ENCODE measurements around the gene C16orf96. TPM values are rescaled to one million over a fixed set of nuclear protein-coding genes. Genes with fewer than 3 reads are reported as not detected.

Gene C16orf96
- total and polyA plus RNA-seq, 2 of the 13 experiments (the other 11 are each of a cell fraction or from before 2014, with no cell fraction given), result 0.03 TPM; not detected in 1

DNA sequence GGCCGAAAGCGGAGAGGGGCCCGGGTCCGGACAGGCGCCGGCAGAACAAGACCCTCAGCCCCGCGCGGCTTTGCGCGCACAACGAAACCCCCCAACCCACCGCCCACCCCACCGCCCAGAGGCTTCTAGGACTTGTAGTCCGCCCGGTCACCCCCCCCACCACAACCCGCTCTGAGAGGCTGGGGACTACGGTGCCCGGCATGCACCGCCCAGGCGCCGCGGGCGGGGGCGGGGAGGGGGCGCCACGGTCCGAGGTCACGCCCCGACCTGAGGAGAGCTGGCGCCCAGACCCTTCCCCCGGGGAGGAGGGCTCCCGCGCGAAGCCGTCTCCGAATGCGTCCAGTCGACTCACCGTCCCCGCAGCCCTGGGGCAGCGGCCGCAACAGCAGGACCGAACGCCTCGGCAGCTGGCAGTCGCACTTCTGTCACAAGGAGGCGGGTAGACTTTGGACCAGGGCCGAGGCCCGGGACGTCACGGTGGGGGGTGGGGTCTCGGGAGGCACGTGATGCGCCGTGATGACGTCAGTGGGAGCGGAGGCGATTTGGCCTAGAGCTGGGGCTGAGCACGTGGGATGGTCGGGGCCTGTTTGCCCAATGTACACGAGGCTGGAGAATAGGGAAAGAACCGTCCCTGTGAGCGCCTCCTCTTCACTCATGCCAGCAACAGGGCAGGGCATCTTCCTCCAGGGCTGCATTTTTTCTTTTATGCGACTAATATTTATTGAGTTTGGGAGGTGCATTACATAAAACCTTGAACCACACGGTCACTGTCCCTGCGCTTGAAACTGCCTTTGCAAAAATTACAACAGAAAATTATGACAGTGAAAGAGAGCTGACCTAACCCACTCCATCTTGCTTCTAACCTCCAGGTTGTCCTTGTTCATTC lies 17.5 kb upstream of the C16orf96 start, which contains the start of gene CDIP1 (continued):
- TF ChIP-seq, protein P1, sequence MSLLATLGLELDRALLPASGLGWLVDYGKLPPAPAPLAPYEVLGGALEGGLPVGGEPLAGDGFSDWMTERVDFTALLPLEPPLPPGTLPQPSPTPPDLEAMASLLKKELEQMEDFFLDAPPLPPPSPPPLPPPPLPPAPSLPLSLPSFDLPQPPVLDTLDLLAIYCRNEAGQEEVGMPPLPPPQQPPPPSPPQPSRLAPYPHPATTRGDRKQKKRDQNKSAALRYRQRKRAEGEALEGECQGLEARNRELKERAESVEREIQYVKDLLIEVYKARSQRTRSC (CRISPR knock-in tag; IDR thresholded peaks at IDR 0.05; ENCODE audit: low read depth), result peak; percentile 98
- TF ChIP-seq RBM39 (IDR thresholded peaks at IDR 0.05; ENCODE audit: low read depth, low read length, poor library complexity, severe bottlenecking) (peak; percentile 77), ZNF441 (CRISPR knock-in tag; IDR thresholded peaks at IDR 0.05; ENCODE audit: borderline replicate concordance) (peak; percentile 98), NR2C2 (CRISPR knock-in tag; IDR thresholded peaks at IDR 0.05; ENCODE audit: borderline replicate concordance) (peak; percentile 91), XBP1 (CRISPR knock-in tag; IDR thresholded peaks at IDR 0.05) (peak; percentile 84; the same call in 1 of the 2 replicates), PRPF4 (IDR thresholded peaks at IDR 0.05; ENCODE audit: low read depth, low read length, poor library complexity, severe bottlenecking) (no peak), ZNF557 (CRISPR knock-in tag; IDR thresholded peaks at IDR 0.05) (peak; percentile 99), ZSCAN12 (CRISPR knock-in tag; IDR thresholded peaks at IDR 0.05) (peak; percentile 94; the same call in 1 of the 2 replicates), ZSCAN29 (CRISPR knock-in tag; conservative IDR thresholded peaks at IDR 0.05) (peak; percentile 87; the same call in 1 of the 2 replicates), ARNT (IDR thresholded peaks at IDR 0.05) (no peak), ZNF878 (CRISPR knock-in tag; IDR thresholded peaks at IDR 0.05) (peak; percentile 100), ZNF570 (CRISPR knock-in tag; IDR thresholded peaks at IDR 0.05; ENCODE audit: borderline replicate concordance) (peak; percentile 64; the same call in 1 of the 2 replicates), TARDBP (CRISPR knock-in tag; IDR thresholded peaks at IDR 0.05) (peak; percentile 93), ELF3 (CRISPR knock-in tag; IDR thresholded peaks at IDR 0.05) (peak; percentile 95), NR3C1 (CRISPR knock-in tag; IDR thresholded peaks at IDR 0.05) (no peak)
- TF ChIP-seq, protein P2, sequence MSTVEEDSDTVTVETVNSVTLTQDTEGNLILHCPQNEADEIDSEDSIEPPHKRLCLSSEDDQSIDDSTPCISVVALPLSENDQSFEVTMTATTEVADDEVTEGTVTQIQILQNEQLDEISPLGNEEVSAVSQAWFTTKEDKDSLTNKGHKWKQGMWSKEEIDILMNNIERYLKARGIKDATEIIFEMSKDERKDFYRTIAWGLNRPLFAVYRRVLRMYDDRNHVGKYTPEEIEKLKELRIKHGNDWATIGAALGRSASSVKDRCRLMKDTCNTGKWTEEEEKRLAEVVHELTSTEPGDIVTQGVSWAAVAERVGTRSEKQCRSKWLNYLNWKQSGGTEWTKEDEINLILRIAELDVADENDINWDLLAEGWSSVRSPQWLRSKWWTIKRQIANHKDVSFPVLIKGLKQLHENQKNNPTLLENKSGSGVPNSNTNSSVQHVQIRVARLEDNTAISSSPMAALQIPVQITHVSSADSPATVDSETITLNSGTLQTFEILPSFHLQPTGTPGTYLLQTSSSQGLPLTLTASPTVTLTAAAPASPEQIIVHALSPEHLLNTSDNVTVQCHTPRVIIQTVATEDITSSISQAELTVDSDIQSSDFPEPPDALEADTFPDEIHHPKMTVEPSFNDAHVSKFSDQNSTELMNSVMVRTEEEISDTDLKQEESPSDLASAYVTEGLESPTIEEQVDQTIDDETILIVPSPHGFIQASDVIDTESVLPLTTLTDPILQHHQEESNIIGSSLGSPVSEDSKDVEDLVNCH (CRISPR knock-in tag; IDR thresholded peaks at IDR 0.05), result peak; percentile 93; the same call in 1 of the 2 replicates
- TF ChIP-seq, protein P3, sequence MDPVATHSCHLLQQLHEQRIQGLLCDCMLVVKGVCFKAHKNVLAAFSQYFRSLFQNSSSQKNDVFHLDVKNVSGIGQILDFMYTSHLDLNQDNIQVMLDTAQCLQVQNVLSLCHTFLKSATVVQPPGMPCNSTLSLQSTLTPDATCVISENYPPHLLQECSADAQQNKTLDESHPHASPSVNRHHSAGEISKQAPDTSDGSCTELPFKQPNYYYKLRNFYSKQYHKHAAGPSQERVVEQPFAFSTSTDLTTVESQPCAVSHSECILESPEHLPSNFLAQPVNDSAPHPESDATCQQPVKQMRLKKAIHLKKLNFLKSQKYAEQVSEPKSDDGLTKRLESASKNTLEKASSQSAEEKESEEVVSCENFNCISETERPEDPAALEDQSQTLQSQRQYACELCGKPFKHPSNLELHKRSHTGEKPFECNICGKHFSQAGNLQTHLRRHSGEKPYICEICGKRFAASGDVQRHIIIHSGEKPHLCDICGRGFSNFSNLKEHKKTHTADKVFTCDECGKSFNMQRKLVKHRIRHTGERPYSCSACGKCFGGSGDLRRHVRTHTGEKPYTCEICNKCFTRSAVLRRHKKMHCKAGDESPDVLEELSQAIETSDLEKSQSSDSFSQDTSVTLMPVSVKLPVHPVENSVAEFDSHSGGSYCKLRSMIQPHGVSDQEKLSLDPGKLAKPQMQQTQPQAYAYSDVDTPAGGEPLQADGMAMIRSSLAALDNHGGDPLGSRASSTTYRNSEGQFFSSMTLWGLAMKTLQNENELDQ (CRISPR knock-in tag; IDR thresholded peaks at IDR 0.05; ENCODE audit: borderline replicate concordance), result peak; percentile 89; the same call in 1 of the 2 replicates
- TF ChIP-seq, protein P4, sequence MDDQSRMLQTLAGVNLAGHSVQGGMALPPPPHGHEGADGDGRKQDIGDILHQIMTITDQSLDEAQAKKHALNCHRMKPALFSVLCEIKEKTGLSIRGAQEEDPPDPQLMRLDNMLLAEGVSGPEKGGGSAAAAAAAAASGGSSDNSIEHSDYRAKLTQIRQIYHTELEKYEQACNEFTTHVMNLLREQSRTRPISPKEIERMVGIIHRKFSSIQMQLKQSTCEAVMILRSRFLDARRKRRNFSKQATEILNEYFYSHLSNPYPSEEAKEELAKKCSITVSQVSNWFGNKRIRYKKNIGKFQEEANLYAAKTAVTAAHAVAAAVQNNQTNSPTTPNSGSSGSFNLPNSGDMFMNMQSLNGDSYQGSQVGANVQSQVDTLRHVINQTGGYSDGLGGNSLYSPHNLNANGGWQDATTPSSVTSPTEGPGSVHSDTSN (CRISPR knock-in tag; IDR thresholded peaks at IDR 0.05; ENCODE audit: borderline replicate concordance), result peak; percentile 88; the same call in 1 of the 2 replicates
- TF ChIP-seq, protein P5, sequence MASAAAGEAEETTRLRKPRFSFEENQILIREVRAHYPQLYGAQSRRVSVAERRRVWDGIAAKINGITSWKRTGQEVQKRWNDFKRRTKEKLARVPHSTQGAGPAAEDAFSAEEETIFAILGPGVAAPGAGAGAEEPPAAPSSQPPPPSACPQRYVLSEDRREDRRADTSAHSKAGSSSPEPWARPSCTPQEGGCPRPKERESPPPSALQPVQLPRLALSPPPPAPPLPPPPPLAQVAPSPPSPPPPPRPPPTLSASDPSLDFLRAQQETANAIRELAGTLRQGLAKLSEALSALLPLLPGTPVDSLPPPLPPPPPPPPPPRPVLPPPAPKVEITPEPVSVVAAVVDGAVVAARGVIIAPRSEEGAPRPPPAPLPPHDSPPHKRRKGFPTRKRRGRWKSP (CRISPR knock-in tag; IDR thresholded peaks at IDR 0.05), result peak; percentile 95

Measured in HepG2 (cell line).